Endothelial cell of umbilical vein (primary cell): Measurements from ENCODE around the gene MSH5. TPM values are rescaled to one million over a fixed set of nuclear protein-coding genes. Genes with fewer than 3 reads are reported as not detected.

Source experiments
- BruUV-seq: library from RNA; stranded (reverse); fragments of 400-500 nt; replicated peaks from 2 replicates; lab custom pipeline; 2021; lab: Mats Ljungman, UMichigan
- CTCF ChIA-PET: fragments of 300-600, 350-600 bp; sonication (Branson Sonifier 250); formaldehyde crosslinking; loops from one replicate; lab custom pipeline; 2021; ENCODE audit warnings: antibody characterized with exemption, inconsistent platforms; lab: Charles Lee
- POLR2A ChIA-PET: fragments of 300-600, 350-600 bp; sonication (Branson Sonifier 250); formaldehyde crosslinking; loops from one replicate; lab custom pipeline; 2021; ENCODE audit warnings: antibody characterized with exemption, inconsistent platforms; lab: Charles Lee
- DNase-seq: peaks from one replicate; pipeline ENCODE4 v3.0.0-alpha.2; 2011; ENCODE audit warnings: low read depth, low spot score
- FAIRE-seq: peaks from 2 replicates; lab custom pipeline; 2011; peaks lifted over from hg19 to GRCh38; lab: Jason Lieb, UNC
- H2AFZ ChIP-seq: 2 replicates; pipeline ENCODE4 v1.6.0; 2012; ENCODE audit warnings: low read depth, low read length, control low read depth, inconsistent platforms
- H3K27ac ChIP-seq: 2 replicates; pipeline ENCODE4 v1.5.1; 2011; ENCODE audit warnings: low read depth, mild to moderate bottlenecking, control low read depth, low read length, moderate library complexity; ENCODE audit not compliant: insufficient read depth
- H3K27me3 ChIP-seq, 2 experiments: 2 replicates each; pipeline versions ENCODE4 v1.6.0 to v1.6.1; 2011; ENCODE audit warnings: low read length in 2 of 2, mixed read lengths in 1 of 2; ENCODE audit not compliant: control insufficient read depth in 2 of 2, insufficient read depth in 2 of 2
- H3K36me3 ChIP-seq, 2 experiments: 2 replicates in 1 of 2; 3 replicates in 1 of 2; pipeline ENCODE4 v1.5.1; 2011; ENCODE audit warnings: low read length in 2 of 2, mild to moderate bottlenecking in 1 of 2, moderate library complexity in 1 of 2; ENCODE audit not compliant: control insufficient read depth in 2 of 2, insufficient read depth in 2 of 2; ENCODE audit errors: extremely low read depth in 1 of 2
- H3K4me1 ChIP-seq: 3 replicates; pipeline ENCODE4 v1.5.1; 2011; ENCODE audit warnings: mild to moderate bottlenecking, low read length; ENCODE audit not compliant: control insufficient read depth, insufficient read depth; ENCODE audit errors: extremely low read depth
- H3K4me2 ChIP-seq: 2 replicates; pipeline ENCODE4 v1.6.1; 2011; ENCODE audit warnings: low read length, control low read depth, mixed read lengths; ENCODE audit not compliant: insufficient read depth
- H3K4me3 ChIP-seq, 3 experiments: fragments of 200-600 bp in 1 of 3; sonication (generic), shearing (Covaris generic) in 1 of 3; replicated peaks in 1 of 3; 2 replicates each; pipeline ENCODE4 v1.5.1; 2011 to 2016; ENCODE audit warnings: control low read depth in 3 of 3, low read length in 3 of 3, mild to moderate bottlenecking in 2 of 3, inconsistent platforms in 1 of 3, low read depth in 1 of 3, moderate library complexity in 1 of 3; ENCODE audit not compliant: insufficient read depth in 1 of 3
- H3K79me2 ChIP-seq: 2 replicates; pipeline ENCODE4 v1.6.0; 2012; ENCODE audit warnings: low read length, inconsistent platforms; ENCODE audit not compliant: control insufficient read depth, insufficient read depth
- H3K9ac ChIP-seq: replicated peaks from 2 replicates; pipeline ENCODE3; 2011; ENCODE audit warnings: low read length, control low read depth; ENCODE audit not compliant: insufficient read depth; ENCODE audit errors: extremely low read depth
- H3K9me1 ChIP-seq: replicated peaks from 3 replicates; pipeline ENCODE4 v1.6.0; 2011; ENCODE audit warnings: mild to moderate bottlenecking, low read length; ENCODE audit not compliant: control insufficient read depth, insufficient read depth; ENCODE audit errors: extremely low read depth
- H3K9me3 ChIP-seq: replicated peaks from 2 replicates; pipeline ENCODE4 v1.5.1; 2012; ENCODE audit warnings: low read length, inconsistent platforms; ENCODE audit not compliant: control insufficient read depth, insufficient read depth
- H4K20me1 ChIP-seq: replicated peaks from 2 replicates; pipeline ENCODE3; 2011; ENCODE audit warnings: mild to moderate bottlenecking, low read length; ENCODE audit not compliant: control insufficient read depth, insufficient read depth; ENCODE audit errors: extremely low read depth
- CTCF ChIP-seq, 2 donors: IDR thresholded peaks; 1 replicate in 1 of 2; 2 replicates in 1 of 2; pipeline ENCODE4 v1.5.1; 2011; ENCODE audit warnings: low read length in 2 of 2, mild to moderate bottlenecking in 2 of 2, moderate library complexity in 2 of 2, control low read depth in 1 of 2, inconsistent platforms in 1 of 2, low read depth in 1 of 2; ENCODE audit not compliant: insufficient read depth in 1 of 2; ENCODE audit errors: extremely low read depth in 1 of 2
- EZH2 ChIP-seq: IDR thresholded peaks from 2 replicates; pipeline ENCODE4 v1.6.1; 2012; ENCODE audit warnings: borderline replicate concordance, low read depth, mild to moderate bottlenecking, moderate library complexity, low read length, inconsistent platforms; ENCODE audit not compliant: severe bottlenecking
- GATA2 ChIP-seq: IDR thresholded peaks from 2 replicates; pipeline ENCODE4 v1.7.0; 2011; ENCODE audit warnings: low read depth, mild to moderate bottlenecking, moderate library complexity, mixed read lengths, low read length; ENCODE audit not compliant: insufficient read length, insufficient read depth
- JUN ChIP-seq: IDR thresholded peaks from 2 replicates; pipeline ENCODE4 v1.6.1; 2011; ENCODE audit warnings: borderline replicate concordance, low read depth; ENCODE audit not compliant: insufficient read length, insufficient read depth
- MAX ChIP-seq: IDR thresholded peaks from 2 replicates; pipeline ENCODE4 v1.6.1; 2011; ENCODE audit not compliant: insufficient read depth, insufficient read length
- POLR2A ChIP-seq: IDR thresholded peaks from 2 replicates; pipeline ENCODE4 v1.6.1; 2012; ENCODE audit warnings: low read depth, mild to moderate bottlenecking, control low read depth, low read length
- POLR2AphosphoS5 ChIP-seq: IDR thresholded peaks from 2 replicates; pipeline ENCODE4 v1.6.1; 2012; ENCODE audit warnings: low read depth, mild to moderate bottlenecking, control low read depth, low read length, moderate library complexity; ENCODE audit not compliant: insufficient read depth
- dilution Hi-C: fragments of 300-500 bp; cut with MboI; formaldehyde crosslinking; loops from one replicate; pipeline ENCODE4 v1.15.0; 2019; ENCODE audit warnings: low sequenced_read_pairs; ENCODE audit not compliant: extremely low pct_ligation_motif_present
- intact Hi-C: fragments of 100-400 bp; cut with micrococcal nuclease; formaldehyde crosslinking; loops from one replicate; pipeline ENCODE4 v1.10.0; 2022
- polyA plus RNA-seq, 4 experiments: library from polyadenylated mRNA; depleted of rRNA in 3 of 4; stranded (reverse) in 3 of 4; unstranded in 1 of 4; fragments of >200 nt; gene quantifications; 2 replicates each; pipeline versions ENCODE4 v1.2.1 to v1.2.3, GENCODE V29; 2011 to 2012; ENCODE audit warnings: missing spikeins in 1 of 4
- total RNA-seq: library from RNA; stranded (reverse); gene quantifications from 2 replicates; pipeline ENCODE4 v1.2.3, GENCODE V29; 2021

Gene MSH5
- total and polyA plus RNA-seq, 2 donors (not counting 3 experiments of a cell fraction or from before 2014, with no cell fraction given), result 27.1 to 43.8 TPM

- CTCF ChIA-PET, result interaction anchor here (1.2 to 2.3 kb wide), 5 partner anchors 9 to 58 kb away, joined by 3 to 14 read pairs (median 4); partner anchors contain the start of genes ABHD16A and DDAH2
- DNase-seq (peak; percentile 20), FAIRE-seq (peak; percentile 55)
- TF ChIP-seq MAX, result no peak
- TF ChIP-seq POLR2A, result no peak
- no peak for TF ChIP-seq JUN
- peak; percentile 36 for TF ChIP-seq GATA2
- TF ChIP-seq POLR2AphosphoS5, result peak; percentile 27
- no peak for TF ChIP-seq EZH2
- POLR2A ChIA-PET, result interaction anchor here (0.5 to 1.3 kb wide), 4 partner anchors 8 to 103 kb away, joined by 3 to 7 read pairs (median 3); partner anchors contain the start of genes ABHD16A and CLIC1
- no peaks in the 10 kb centered on the region for H3K9me1 ChIP-seq
- H3K9ac ChIP-seq, result no peak overlapping the region
- no TSS peak for BruUV-seq
- H3K27me3 ChIP-seq, result no peaks in the 10 kb centered on the region
- intact Hi-C loops (no loop called here), dilution Hi-C loops (no loop called here)
- no peaks in the 10 kb centered on the region for H4K20me1 ChIP-seq
- H2AFZ ChIP-seq, result peak overlapping the region; percentile 52
- H3K79me2 ChIP-seq, result no peaks in the 10 kb centered on the region
- no peak overlapping the region for H3K4me3 ChIP-seq
- H3K27ac ChIP-seq, result no peak overlapping the region
- H3K9me3 ChIP-seq, result no peaks in the 10 kb centered on the region
- H3K36me3 ChIP-seq, result no peaks in the 10 kb centered on the region
- H3K4me2 ChIP-seq, result no peak overlapping the region
- H3K4me1 ChIP-seq, result peaks cover 8% of the 10 kb centered on the region
These were observed 28.6 kb upstream of the MSH5 start for GRCh38 chr6:31711233-31711632.

GRCh38 chr6:31712296-31712695 lies 27.5 kb upstream of the MSH5 start:
- Histone ChIP-seq H3K27ac (no peak overlapping the region), H3K27me3 (no peaks in the 10 kb centered on the region), H3K4me1 (peaks cover 8% of the 10 kb centered on the region), H3K9me1 (no peaks in the 10 kb centered on the region), H4K20me1 (no peaks in the 10 kb centered on the region), H3K9ac (no peak overlapping the region), H3K36me3 (no peaks in the 10 kb centered on the region), H3K79me2 (no peaks in the 10 kb centered on the region), H3K4me3 (no peak overlapping the region), H2AFZ (no peak overlapping the region), H3K9me3 (no peaks in the 10 kb centered on the region), H3K4me2 (no peak overlapping the region)
- no peak for FAIRE-seq
- CTCF ChIA-PET, result interaction anchor here (0.9 to 2.3 kb wide), 4 partner anchors 10 to 57 kb away, joined by 4 to 14 read pairs (median 6); partner anchors contain the start of gene ABHD16A
- DNase-seq, result no peak
- TF ChIP-seq EZH2 (no peak), CTCF (IDR thresholded peaks at IDR 0.05; ENCODE audit: extremely low read depth in 1 of 2, insufficient read depth in 1 of 2, low read depth in 1 of 2, low read length in 2 of 2) (peak in 1 of 2 donors; percentile 35)
- POLR2A ChIA-PET, result interaction anchor here (1.2 to 1.3 kb wide), 2 partner anchors 25 to 115 kb away, joined by 3 read pairs; partner anchors contain the start of genes CLIC1 and HSPA1B
- dilution Hi-C loops (no loop called here), intact Hi-C loops (no loop called here)
- BruUV-seq, result no TSS peak
